Measurements from ENCODE around the gene CPO. TPM values are rescaled to one million over a fixed set of nuclear protein-coding genes. Genes with fewer than 3 reads are reported as not detected.

The CPO gene, protein sequence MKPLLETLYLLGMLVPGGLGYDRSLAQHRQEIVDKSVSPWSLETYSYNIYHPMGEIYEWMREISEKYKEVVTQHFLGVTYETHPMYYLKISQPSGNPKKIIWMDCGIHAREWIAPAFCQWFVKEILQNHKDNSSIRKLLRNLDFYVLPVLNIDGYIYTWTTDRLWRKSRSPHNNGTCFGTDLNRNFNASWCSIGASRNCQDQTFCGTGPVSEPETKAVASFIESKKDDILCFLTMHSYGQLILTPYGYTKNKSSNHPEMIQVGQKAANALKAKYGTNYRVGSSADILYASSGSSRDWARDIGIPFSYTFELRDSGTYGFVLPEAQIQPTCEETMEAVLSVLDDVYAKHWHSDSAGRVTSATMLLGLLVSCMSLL
- total RNA-seq (under 1 TPM in 3 of 10 donors, not detected in 7; 0.35 to 0.46 (median 0.35) TPM), polyA plus RNA-seq (under 1 TPM; 0.07 to 0.59 TPM)
- long read RNA-seq, donor 1, partial matches to known transcripts: 0 of 2 reads
- long read RNA-seq, donor 1, other reads (novel, unspliced or antisense): 2 of 2 reads
- long read RNA-seq, donor 2: 0 reads
- long read RNA-seq, donor 3: 0 reads

DNA sequence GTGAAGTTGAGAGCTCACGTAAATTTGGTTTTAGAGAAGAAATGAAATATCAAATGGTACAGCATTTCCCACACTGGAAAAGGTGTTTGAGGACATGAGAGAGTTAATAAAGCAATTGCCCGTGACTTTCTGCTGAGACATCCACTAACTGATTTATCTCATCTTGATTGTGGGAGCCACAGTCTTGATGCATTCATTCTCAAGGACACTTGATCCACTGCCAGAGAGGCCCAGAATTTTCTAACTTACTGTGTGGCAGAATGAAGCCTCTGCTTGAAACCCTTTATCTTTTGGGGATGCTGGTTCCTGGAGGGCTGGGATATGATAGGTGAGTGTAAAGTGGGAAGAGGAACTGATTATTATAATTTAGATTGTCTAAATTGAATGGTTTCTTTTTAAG is at the start of gene CPO:
Gene CPO (plus strand): TSS at position 179 of the 400 bp plus-strand sequence. CDS start 82 bp downstream, at position 261.
- DNase-seq (no peak), ATAC-seq (no peak)
- 70 to 72% methylated on average over 2 of the region's 2 CpGs for WGBS, 2 donors
- Histone ChIP-seq H3K27ac (no peak within 1 kb of the TSS), H3K36me3 (no peaks in the 10 kb centered on the region), H3K4me1 (peaks cover 0 to 6% (median 0%) of the 10 kb centered on the region in 9 donors), H3K27me3 (no peaks in the 10 kb centered on the region), H3K4me3 (no peak within 1 kb of the TSS), H3K9me3 (no peaks in the 10 kb centered on the region)
- intact Hi-C loops (cut with DNase I): no loop called here
- TF ChIP-seq, protein P1, sequence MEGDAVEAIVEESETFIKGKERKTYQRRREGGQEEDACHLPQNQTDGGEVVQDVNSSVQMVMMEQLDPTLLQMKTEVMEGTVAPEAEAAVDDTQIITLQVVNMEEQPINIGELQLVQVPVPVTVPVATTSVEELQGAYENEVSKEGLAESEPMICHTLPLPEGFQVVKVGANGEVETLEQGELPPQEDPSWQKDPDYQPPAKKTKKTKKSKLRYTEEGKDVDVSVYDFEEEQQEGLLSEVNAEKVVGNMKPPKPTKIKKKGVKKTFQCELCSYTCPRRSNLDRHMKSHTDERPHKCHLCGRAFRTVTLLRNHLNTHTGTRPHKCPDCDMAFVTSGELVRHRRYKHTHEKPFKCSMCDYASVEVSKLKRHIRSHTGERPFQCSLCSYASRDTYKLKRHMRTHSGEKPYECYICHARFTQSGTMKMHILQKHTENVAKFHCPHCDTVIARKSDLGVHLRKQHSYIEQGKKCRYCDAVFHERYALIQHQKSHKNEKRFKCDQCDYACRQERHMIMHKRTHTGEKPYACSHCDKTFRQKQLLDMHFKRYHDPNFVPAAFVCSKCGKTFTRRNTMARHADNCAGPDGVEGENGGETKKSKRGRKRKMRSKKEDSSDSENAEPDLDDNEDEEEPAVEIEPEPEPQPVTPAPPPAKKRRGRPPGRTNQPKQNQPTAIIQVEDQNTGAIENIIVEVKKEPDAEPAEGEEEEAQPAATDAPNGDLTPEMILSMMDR (IDR thresholded peaks at IDR 0.05): no peak

DNA sequence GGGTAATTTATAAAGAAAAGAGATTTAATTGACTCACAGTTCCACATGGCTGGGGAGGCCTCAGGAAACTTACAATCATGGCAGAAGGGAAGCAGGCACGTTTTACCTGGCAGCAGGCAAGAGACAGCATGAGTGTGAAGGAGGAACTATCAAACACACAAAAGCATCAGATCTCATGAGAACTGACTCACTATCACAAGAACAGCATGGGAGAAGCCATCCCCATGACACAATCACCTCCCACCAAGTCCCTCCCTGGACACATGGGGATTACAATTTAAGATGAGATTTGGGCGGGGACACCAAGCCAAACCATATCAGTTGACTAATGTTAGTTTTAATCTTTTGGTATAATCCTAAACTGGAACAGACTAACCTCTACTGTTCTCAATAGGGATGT is 49.1 kb upstream of the CPO start:
- ATAC-seq (no peak), DNase-seq (no peak)
- H3K4me1 ChIP-seq: no peaks in the 10 kb centered on the region
- no peaks in the 10 kb centered on the region for H3K36me3 ChIP-seq
- H3K27me3 ChIP-seq: no peaks in the 10 kb centered on the region
- H3K27ac ChIP-seq: no peak overlapping the region
- no peaks in the 10 kb centered on the region for H3K9me3 ChIP-seq
- intact Hi-C loops (cut with DNase I): no loop called here
- no peak overlapping the region for H3K4me3 ChIP-seq
- TF ChIP-seq, protein P1 (IDR thresholded peaks at IDR 0.05): no peak
- WGBS, 2 donors: 61 to 66% methylated on average over 2 of the region's 2 CpGs

DNA sequence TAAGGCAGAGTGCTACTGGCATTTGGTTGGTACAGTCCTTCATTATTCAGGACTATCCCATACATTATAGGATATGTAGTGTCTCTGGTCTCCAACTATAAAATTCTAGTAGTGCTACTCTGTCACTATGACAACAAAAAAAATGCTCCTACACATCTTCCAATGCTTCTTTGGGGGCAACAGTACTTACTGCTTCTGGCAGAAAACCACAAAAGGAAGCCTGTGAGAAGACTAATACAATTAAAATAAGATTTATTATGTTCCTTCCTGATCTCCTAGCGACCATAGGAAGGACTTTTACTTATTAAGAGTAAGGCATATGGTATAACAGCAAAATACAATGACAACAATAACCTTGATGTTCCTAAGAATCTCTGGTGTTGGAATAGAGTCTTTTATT is 48.4 kb upstream of the CPO start:
- intact Hi-C loops (cut with DNase I): no loop called here
- peaks cover 0 to 6% (median 0%) of the 10 kb centered on the region in 11 donors for H3K9me3 ChIP-seq
- TF ChIP-seq, protein P1 (IDR thresholded peaks at IDR 0.05): no peak
- no peak for DNase-seq
- no peak overlapping the region for H3K4me3 ChIP-seq
- no peaks in the 10 kb centered on the region for H3K36me3 ChIP-seq
- H3K27me3 ChIP-seq: no peaks in the 10 kb centered on the region
- WGBS, 2 donors: 50 to 60% methylated on average over 1 of the region's 1 CpG
- no peak overlapping the region for H3K27ac ChIP-seq
- no peak for ATAC-seq
- no peaks in the 10 kb centered on the region for H3K4me1 ChIP-seq

DNA sequence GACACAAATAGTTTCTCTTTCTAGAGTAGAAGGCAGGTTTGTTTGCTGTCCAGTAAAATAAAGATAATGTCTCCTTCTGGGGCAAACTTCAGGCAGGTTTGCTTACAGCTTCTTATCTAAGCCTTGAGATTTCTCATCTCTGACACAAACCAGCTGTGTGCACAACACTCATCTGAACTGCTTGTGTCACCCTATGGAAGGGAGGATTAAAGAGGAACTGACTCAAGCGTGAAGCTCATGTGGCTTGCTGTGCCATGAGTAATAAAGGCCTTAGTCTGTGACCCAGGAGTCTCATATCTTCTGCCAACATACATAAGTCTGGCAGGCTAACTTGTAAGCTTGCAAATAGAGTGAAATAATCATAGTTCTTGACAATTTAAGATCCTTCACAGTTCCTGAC is 24.2 kb upstream of the CPO start:
- ATAC-seq: no peak
- peaks cover 0 to 6% (median 0%) of the 10 kb centered on the region in 9 donors for H3K4me1 ChIP-seq
- H3K4me3 ChIP-seq: no peak overlapping the region
- no peaks in the 10 kb centered on the region for H3K36me3 ChIP-seq
- DNase-seq: no peak
- intact Hi-C loops (cut with DNase I): no loop called here
- H3K27me3 ChIP-seq: no peaks in the 10 kb centered on the region
- no peak overlapping the region for H3K27ac ChIP-seq
- no peaks in the 10 kb centered on the region for H3K9me3 ChIP-seq
- WGBS, 2 donors: 12 to 26% methylated on average over 1 of the region's 1 CpG
- TF ChIP-seq, protein P1 (IDR thresholded peaks at IDR 0.05): no peak

Data from heart right ventricle (tissue), 16 donors.